OCI-LY3 (cell line): ENCODE results near the gene INF2.
"Not testable (repeated sequence)": the region's sequence is repeated elsewhere in the genome, so short reads cannot be mapped to it uniquely, and the experiment has no call there.

Experiments
- H2AFZ ChIP-seq: fragments of 200-600, 300-600 bp; shearing (Covaris generic); 2 replicates; pipeline ENCODE4 v1.6.0; 2014; ENCODE audit warnings: antibody characterized with exemption, low read depth, low read length
- H3K27ac ChIP-seq: fragments of 200-600, 300-600 bp; sonication (generic); 2 replicates; pipeline ENCODE4 v1.5.1; 2014; ENCODE audit warnings: mild to moderate bottlenecking, low read length, moderate library complexity, mixed read lengths
- H3K27me3 ChIP-seq: fragments of 200-600, 300-600 bp; sonication (generic); 2 replicates; pipeline ENCODE4 v1.6.1; 2014; ENCODE audit warnings: low read depth, low read length, mixed read lengths
- H3K36me3 ChIP-seq: fragments of 200-600, 300-600 bp; sonication (generic); replicated peaks from 2 replicates; pipeline ENCODE3; 2014; ENCODE audit warnings: low read depth, low read length, mixed read lengths
- H3K4me1 ChIP-seq: fragments of 300-600, 200-600 bp; sonication (generic); 2 replicates; pipeline ENCODE4 v1.6.1; 2014; ENCODE audit warnings: low read length, mixed read lengths
- H3K4me2 ChIP-seq: fragments of 200-600, 300-600 bp; sonication (generic); 2 replicates; pipeline ENCODE4 v1.6.1; 2014; ENCODE audit warnings: low read length, mixed read lengths
- H3K4me3 ChIP-seq: fragments of 300-600, 200-600 bp; sonication (generic); 2 replicates; pipeline ENCODE4 v1.5.1; 2014; ENCODE audit warnings: antibody characterized with exemption, mild to moderate bottlenecking, low read length, moderate library complexity
- H3K79me2 ChIP-seq: fragments of 300-600, 200-600 bp; shearing (Covaris generic); 2 replicates; pipeline ENCODE4 v1.6.1; 2014; ENCODE audit warnings: mild to moderate bottlenecking, low read length, mixed read lengths
- H3K9ac ChIP-seq: fragments of 300-600, 200-600 bp; shearing (Covaris generic); 2 replicates; pipeline ENCODE4 v1.6.0; 2014; ENCODE audit warnings: mild to moderate bottlenecking, low read length, moderate library complexity
- H3K9me3 ChIP-seq: fragments of 200-600, 300-600 bp; shearing (Covaris generic); 2 replicates; pipeline ENCODE4 v1.6.1; 2014; ENCODE audit warnings: low read length, mixed read lengths; ENCODE audit not compliant: insufficient read depth
- H4K20me1 ChIP-seq: fragments of 200-600, 300-600 bp; sonication (generic); 2 replicates; pipeline ENCODE4 v1.6.1; 2016; ENCODE audit warnings: low read length, mixed read lengths; ENCODE audit not compliant: insufficient read depth
- CTCF ChIP-seq: fragments of 200-600, 300-600 bp; sonication (generic); IDR thresholded peaks from 2 replicates; pipeline ENCODE4 v1.5.1; 2014; ENCODE audit warnings: antibody characterized with exemption, low read length, low read depth
- EZH2phosphoT487 ChIP-seq: fragments of 200-600 bp; shearing (Covaris generic); IDR thresholded peaks from 2 replicates; pipeline ENCODE4 v1.6.1; 2018; ENCODE audit warnings: antibody characterized with exemption, mixed run types, low read depth

The INF2 gene

GRCh38 chr14:104650057-104650980, 39.1 kb upstream of the INF2 start:
- peak overlapping the region; percentile 85 for H3K4me3 ChIP-seq

GRCh38 chr14:104650981-104651875, 38.2 kb upstream of the INF2 start:
- peaks cover 31% of the 10 kb centered on the region for H3K4me1 ChIP-seq
- H3K4me3 ChIP-seq: no peak overlapping the region
- TF ChIP-seq EZH2phosphoT487: no peak
- no peak for TF ChIP-seq CTCF
- no peaks in the 10 kb centered on the region for H3K36me3 ChIP-seq
- peaks cover 11% of the 10 kb centered on the region for H3K27me3 ChIP-seq
- H4K20me1 ChIP-seq: no peaks in the 10 kb centered on the region
- no peak overlapping the region for H3K27ac ChIP-seq
- peak overlapping the region; percentile 90 for H3K4me2 ChIP-seq
- no peak overlapping the region for H3K9ac ChIP-seq
- no peak overlapping the region for H2AFZ ChIP-seq
- H3K79me2 ChIP-seq: no peaks in the 10 kb centered on the region
- no peaks in the 10 kb centered on the region for H3K9me3 ChIP-seq

More at GRCh38 chr14:104650057-104650980, 39.1 kb upstream of the INF2 start:
- Histone ChIP-seq H4K20me1 (no peaks in the 10 kb centered on the region), H3K9ac (peak overlapping the region; percentile 71), H3K27ac (no peak overlapping the region), H3K36me3 (peaks cover 4% of the 10 kb centered on the region), H3K4me1 (peaks cover 28% of the 10 kb centered on the region), H3K4me2 (peak overlapping the region; percentile 90), H3K9me3 (no peaks in the 10 kb centered on the region), H2AFZ (peak overlapping the region; percentile 90), H3K27me3 (peaks cover 1% of the 10 kb centered on the region), H3K79me2 (no peaks in the 10 kb centered on the region)
- TF ChIP-seq CTCF (peak; percentile 99), EZH2phosphoT487 (no peak)

- H3K79me2 ChIP-seq: no peaks in the 10 kb centered on the region
- H3K9me3 ChIP-seq: no peaks in the 10 kb centered on the region
- TF ChIP-seq EZH2phosphoT487 (no peak), CTCF (no peak)
- no peak overlapping the region for H3K27ac ChIP-seq
- no peak overlapping the region for H3K9ac ChIP-seq
- H3K36me3 ChIP-seq: no peaks in the 10 kb centered on the region
- peaks cover 15% of the 10 kb centered on the region for H3K27me3 ChIP-seq
- peaks cover 37% of the 10 kb centered on the region for H3K4me1 ChIP-seq
- H3K4me2 ChIP-seq: no peak overlapping the region
- H3K4me3 ChIP-seq: no peak overlapping the region
- no peaks in the 10 kb centered on the region for H4K20me1 ChIP-seq
- no peak overlapping the region for H2AFZ ChIP-seq
Measured at GRCh38 chr14:104651876-104652260, 37.5 kb upstream of the INF2 start.

- Histone ChIP-seq H3K9ac (no peak overlapping the region), H2AFZ (no peak overlapping the region), H3K9me3 (no peaks in the 10 kb centered on the region), H3K27me3 (peaks cover 15% of the 10 kb centered on the region), H3K4me3 (no peak overlapping the region), H4K20me1 (no peaks in the 10 kb centered on the region), H3K4me2 (no peak overlapping the region), H3K79me2 (no peaks in the 10 kb centered on the region), H3K36me3 (no peaks in the 10 kb centered on the region), H3K4me1 (peaks cover 37% of the 10 kb centered on the region), H3K27ac (no peak overlapping the region)
- TF ChIP-seq CTCF (no peak), EZH2phosphoT487 (no peak)
Measured at GRCh38 chr14:104652386-104652785, 37.0 kb upstream of the INF2 start.

GRCh38 chr14:104653130-104653920, 36.1 kb upstream of the INF2 start:
- not testable (repeated sequence) for H3K4me3 ChIP-seq, H2AFZ ChIP-seq, H3K36me3 ChIP-seq, H3K79me2 ChIP-seq, H3K9me3 ChIP-seq, H4K20me1 ChIP-seq, H3K27ac ChIP-seq, H3K4me2 ChIP-seq, H3K9ac ChIP-seq
- H3K4me1 ChIP-seq: peaks cover 37% of the 10 kb centered on the region
- H3K27me3 ChIP-seq: peaks cover 17% of the 10 kb centered on the region
